ENCODE data around the gene TTC39A.

DNA sequence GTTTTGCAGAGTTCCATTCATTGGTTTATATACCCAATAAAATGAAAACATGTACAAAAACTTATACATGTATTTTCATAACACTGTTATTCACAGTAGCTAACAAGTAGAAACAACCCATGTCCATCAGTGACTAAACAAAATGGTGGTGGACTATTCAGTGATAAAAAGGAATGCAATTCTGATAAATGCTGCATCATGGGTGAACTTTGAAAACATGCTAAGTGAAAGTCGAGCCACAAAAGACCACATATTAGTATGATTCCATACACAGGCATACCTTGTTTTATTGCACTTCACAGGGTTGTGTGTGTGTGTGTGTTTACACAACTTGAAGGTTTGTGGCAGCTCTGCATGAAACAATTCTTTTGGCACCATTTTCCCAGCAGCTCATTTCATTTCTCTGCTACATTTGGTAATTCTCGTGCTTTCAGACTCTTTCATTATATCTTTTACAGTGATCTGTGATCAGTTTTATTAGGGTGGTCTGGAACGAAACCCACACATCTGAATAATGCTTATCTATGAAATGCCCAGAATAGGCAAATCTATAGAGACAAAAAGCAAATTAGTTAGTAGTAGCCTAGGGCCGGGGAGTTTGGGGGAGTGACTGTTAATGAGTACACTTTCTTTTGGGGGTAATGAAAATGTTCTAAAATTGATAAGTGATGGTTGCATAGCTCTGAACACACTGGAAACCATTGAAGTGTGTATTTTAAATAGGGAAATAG, 67.0 kb downstream of the TTC39A start:
- TF ChIP-seq POLR2A (IDR thresholded peaks at IDR 0.05; ENCODE audit: extremely low read depth, insufficient read length) = no peak
- TF ChIP-seq, protein P1, sequence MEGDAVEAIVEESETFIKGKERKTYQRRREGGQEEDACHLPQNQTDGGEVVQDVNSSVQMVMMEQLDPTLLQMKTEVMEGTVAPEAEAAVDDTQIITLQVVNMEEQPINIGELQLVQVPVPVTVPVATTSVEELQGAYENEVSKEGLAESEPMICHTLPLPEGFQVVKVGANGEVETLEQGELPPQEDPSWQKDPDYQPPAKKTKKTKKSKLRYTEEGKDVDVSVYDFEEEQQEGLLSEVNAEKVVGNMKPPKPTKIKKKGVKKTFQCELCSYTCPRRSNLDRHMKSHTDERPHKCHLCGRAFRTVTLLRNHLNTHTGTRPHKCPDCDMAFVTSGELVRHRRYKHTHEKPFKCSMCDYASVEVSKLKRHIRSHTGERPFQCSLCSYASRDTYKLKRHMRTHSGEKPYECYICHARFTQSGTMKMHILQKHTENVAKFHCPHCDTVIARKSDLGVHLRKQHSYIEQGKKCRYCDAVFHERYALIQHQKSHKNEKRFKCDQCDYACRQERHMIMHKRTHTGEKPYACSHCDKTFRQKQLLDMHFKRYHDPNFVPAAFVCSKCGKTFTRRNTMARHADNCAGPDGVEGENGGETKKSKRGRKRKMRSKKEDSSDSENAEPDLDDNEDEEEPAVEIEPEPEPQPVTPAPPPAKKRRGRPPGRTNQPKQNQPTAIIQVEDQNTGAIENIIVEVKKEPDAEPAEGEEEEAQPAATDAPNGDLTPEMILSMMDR (IDR thresholded peaks at IDR 0.05; ENCODE audit: low read depth, low read length) = no peak

All from NB4 (cell line).